Erythroblast (primary cell): ENCODE results near the gene UBE2D2.
"Not testable (repeated sequence)": the region's sequence is repeated elsewhere in the genome, so short reads cannot be mapped to it uniquely, and the experiment has no call there.

Source experiments
- DNase-seq, 2 experiments: peaks; one replicate each; lab custom pipeline; 2025; lab: John Stamatoyannopoulos, UW
- GATA1 ChIP-seq: IDR thresholded peaks from 2 replicates; pipeline ENCODE4 v1.6.1; 2011; ENCODE audit warnings: low read depth, mild to moderate bottlenecking, control low read depth, low read length, moderate library complexity
- POLR2A ChIP-seq: IDR thresholded peaks from 2 replicates; pipeline ENCODE4 v1.6.1; 2011; ENCODE audit warnings: mild to moderate bottlenecking, low read length

UBE2D2 gene

DNA sequence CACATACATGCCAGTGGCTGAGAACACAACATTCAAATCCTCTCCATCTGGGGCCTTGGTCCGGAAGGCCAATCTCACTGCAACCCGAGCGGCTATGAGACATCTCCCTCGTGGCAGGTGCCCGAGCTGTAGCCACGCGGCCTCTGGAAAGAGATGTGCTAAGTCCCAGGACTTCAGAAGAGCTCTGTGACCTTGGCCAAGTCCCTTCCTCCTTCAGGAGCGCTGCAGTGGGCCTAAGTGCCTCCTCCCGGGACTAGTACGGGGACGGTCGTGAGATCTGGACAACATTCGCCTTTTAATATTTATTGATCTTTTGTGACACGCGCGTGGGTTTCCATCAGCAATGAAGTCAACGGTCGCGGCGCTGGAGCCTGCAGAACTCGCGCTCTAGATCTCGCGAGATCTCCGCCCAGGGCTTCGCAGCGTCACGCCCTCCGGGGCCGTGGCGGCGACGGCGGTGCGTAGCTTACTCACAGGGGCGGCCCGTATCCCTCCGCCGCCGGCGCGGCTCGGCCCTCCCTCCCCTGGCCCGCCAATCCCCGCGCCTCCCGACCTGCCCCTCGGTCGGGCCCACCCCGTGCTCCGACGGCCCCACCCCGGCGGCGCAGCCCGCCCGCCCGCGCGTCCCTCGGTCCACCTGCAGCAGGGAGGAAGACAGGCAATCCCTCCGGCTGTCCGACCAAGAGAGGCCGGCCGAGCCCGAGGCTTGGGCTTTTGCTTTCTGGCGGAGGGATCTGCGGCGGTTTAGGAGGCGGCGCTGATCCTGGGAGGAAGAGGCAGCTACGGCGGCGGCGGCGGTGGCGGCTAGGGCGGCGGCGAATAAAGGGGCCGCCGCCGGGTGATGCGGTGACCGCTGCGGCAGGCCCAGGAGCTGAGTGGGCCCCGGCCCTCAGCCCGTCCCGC lies at the start of gene UBE2D2:
Gene UBE2D2 (plus strand): TSS at position 588 of the 903 bp plus-strand sequence. CDS start 453 bp downstream, outside the sequence.
- TF ChIP-seq POLR2A (peak; percentile 81), GATA1 (no peak)

GRCh38 chr5:139512786-139513390 lies 48.3 kb upstream of the UBE2D2 start:
- DNase-seq, result no peak
- no peak for TF ChIP-seq GATA1
- no peak for TF ChIP-seq POLR2A

More for the DNA sequence above, at the start of gene UBE2D2:
- peak; percentile 100 for DNase-seq

- peak; percentile 67 to 81 for DNase-seq
These were observed 47.7 kb upstream of the UBE2D2 start for GRCh38 chr5:139513434-139513833.

DNA sequence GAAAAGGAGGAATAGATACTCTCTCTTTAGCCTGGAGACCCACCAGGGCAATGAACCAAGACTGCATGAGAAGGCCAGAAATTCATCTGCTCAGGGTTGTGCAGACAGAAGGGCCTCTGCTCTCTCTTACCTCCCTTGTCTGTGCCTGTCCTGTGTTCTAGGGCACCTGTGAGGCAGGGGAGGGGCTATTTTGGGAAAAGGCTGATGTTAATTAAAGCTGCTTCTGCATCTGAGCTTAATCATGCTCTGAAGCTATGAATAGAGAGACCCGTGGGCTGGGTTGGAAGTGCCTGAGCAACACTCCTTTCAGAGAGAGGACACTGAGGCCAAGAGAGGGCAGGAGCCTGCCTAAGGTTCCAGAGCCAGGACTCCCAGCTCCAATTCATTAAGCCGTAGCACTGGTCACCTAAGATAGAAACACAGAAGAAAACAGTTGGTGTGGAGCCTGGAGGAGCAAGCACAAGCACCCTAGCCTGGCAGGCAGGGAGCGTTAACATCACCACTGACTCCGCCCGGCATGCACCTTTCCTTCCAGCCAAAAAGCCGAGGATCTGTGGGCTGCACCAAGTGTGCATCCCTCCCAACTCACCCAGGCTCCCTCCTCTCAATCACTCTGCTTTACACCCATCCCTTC lies 47.2 kb upstream of the UBE2D2 start:
- DNase-seq, result no peak
- no peak for TF ChIP-seq POLR2A
- TF ChIP-seq GATA1, result no peak

DNA sequence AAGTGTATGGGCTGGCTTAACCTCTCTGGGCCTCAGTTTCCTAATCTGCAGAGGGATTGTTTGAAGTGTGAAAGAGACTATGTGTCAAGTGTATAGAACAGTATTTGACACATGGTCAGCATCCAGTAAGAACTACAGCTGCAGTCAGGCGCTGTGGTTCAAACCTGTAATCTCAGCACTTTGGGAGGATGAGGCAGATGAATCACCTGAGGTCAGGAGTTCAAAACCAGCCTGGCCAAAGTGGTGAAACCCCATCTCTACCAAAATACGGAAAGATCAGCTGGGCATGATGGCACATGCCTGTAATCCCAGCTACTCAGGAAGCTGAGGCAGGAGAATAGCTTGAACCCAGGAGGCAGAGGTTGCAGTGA lies 46.7 kb upstream of the UBE2D2 start:
- no peak for TF ChIP-seq POLR2A
- TF ChIP-seq GATA1, result no peak
- no peak for DNase-seq

DNA sequence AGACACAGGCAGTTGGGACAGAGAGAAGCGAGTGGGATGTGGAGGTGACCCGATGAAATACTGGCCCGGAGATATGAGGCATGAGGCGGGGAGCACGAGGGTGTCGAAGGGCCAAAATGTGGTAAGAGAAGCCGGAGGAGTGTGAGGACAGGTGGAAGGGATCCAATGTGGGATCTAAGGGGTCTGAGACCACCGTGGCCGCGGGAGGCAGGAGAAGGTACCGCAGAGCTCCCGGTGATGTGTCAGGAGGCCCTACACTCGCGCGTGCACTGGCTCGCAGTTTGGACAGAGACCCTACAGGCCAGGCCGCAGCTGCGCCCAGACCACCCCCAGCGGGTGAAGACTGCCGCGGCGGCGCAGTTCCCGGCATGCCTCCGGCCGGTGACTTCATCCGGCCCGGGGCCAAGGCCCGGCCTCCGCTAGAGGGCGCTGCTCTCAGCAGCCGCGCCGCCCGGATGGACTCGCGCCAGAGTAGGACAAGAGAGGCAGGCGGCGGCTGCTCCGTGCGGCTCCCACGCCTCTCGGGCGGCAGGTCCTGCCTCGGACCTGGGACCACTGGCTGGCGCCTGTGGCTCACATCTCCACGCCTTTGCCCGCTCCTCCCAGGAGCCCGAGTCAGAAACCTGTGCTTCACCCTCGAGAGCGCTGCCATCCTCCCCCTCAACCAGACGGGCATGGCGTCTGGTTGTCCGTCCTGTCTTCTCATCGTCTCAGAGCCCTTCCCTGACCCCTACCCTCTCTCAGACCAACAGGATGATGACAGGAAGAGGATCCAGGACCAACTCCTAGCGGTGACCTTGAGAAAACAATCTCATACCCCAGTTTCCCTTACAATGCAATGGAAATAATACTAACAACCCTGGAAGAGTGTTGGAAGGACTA lies 43.2 kb upstream of the UBE2D2 start:
- peak; percentile 87 for TF ChIP-seq POLR2A
- TF ChIP-seq GATA1, result no peak
- peak; percentile 89 to 94 for DNase-seq

DNA sequence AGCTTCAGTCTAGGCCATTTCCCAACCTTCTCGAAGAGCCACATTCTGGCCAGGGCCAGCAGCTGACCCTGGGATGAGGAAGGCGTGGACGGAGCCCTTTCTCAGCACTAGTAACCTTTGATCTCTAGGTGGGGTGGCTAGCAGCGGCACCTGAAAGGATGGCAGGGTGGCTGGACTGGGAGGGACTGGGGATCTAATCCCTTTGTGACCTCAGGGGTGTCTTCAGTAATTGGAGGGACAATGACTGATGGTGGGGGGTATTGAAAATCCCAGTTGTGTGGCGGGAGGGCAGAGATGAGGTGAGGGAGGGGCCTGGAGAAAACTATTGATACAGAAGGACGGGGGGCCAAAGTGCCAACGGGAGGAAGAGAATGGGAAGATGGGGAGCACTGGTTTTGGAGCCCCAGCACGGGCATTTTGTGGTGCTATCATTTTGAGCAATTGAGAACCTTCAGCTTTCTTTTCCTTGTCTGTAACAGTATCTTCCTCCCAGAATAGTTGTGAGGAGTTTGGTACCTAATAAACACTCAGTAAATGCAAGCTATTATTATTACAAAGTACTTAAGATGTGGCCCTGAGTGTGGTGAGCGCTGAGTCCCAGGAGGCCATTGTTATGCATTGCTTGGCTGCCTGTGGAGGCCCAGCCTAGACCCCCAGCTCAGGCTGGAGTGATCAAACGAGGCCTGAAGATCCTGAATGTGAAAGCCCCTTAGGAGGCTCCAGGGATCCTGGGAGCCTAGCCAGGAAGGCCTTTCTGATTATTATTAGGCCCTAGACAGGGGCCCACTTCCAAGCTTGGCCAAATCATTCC lies 37.3 kb upstream of the UBE2D2 start:
- TF ChIP-seq GATA1 (no peak), POLR2A (no peak)
- DNase-seq, result no peak

- TF ChIP-seq GATA1 (no peak), POLR2A (no peak)
- no peak for DNase-seq
These were observed 36.7 kb upstream of the UBE2D2 start for GRCh38 chr5:139524446-139524845.

- TF ChIP-seq POLR2A (no peak), GATA1 (no peak)
- DNase-seq, result peak; percentile 53 to 61
These were observed 36.1 kb upstream of the UBE2D2 start for GRCh38 chr5:139524940-139525585.

GRCh38 chr5:139525586-139526308 lies 35.4 kb upstream of the UBE2D2 start:
- DNase-seq, result not testable (repeated sequence)

- DNase-seq, result not testable (repeated sequence)
These were observed 34.6 kb upstream of the UBE2D2 start for GRCh38 chr5:139526309-139527089.

- not testable (repeated sequence) for DNase-seq
These were observed 34.1 kb upstream of the UBE2D2 start for GRCh38 chr5:139527090-139527470.

DNA sequence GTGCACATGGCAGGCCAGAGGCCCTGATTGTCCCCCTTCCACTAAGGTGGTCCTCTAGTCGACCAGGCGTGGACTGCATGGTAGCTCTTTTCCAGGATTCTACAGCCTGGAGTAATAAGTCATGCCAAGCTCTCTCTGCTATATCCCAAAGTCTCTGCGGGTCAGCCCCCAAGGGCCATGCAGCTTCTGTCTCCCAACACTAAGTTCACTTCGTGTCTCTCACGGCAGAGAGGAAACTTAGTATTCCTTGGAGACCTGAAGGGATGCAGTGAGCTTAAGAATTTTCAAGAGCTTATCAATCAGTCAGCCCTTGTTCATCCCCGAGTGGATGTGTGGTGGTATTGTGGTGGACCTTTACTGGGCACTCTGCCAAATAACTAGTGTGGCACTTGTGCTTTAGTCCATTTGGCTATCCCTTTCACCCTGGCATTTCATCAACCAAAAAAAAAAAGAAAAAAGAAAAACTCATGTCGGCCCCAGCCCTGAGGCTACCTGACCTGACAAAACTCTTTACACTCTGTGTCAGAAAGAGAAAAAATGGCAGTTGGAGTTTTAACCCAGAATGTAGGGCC lies 33.2 kb upstream of the UBE2D2 start:
- DNase-seq, result not testable (repeated sequence)

- DNase-seq, result not testable (repeated sequence)
These were observed 32.4 kb upstream of the UBE2D2 start for GRCh38 chr5:139528695-139529094.

- not testable (repeated sequence) for DNase-seq
These were observed 31.1 kb upstream of the UBE2D2 start for GRCh38 chr5:139530079-139530478.
